GM12892 (cell line): ENCODE data around the gene PTPRN2.

ENCODE experiments used
- POLR2A ChIP-seq: IDR thresholded peaks from 2 replicates; pipeline ENCODE4 v1.6.1; 2011; ENCODE audit warnings: low read depth, low read length, control low read depth
- POLR2AphosphoS5 ChIP-seq: IDR thresholded peaks from 2 replicates; pipeline ENCODE4 v1.6.1; 2011; ENCODE audit warnings: low read depth, low read length, control low read depth
- TAF1 ChIP-seq: IDR thresholded peaks from 2 replicates; pipeline ENCODE4 v1.6.1; 2011; ENCODE audit warnings: low read depth, mild to moderate bottlenecking, control low read depth, low read length, borderline replicate concordance

DNA sequence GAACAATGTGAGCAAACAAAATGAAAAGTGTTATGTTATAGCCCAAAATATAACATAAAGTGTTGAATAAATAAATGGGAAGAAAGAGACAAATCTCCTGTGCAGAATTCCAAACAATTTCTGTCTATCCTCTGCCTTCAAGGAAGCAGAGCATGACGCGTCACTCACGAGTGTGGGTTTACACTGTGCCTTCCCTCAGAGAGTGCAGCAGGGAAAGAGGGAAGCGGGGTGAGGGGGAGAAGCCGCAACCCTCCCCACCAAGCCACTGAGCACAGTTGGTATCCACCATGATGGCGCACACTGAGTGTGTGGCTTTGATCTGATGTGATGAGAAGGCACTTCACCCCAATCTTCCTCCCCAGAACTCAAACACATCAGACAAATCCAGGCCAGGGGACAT lies 74.8 kb downstream of the PTPRN2 start:
- no peak for TF ChIP-seq POLR2A
- TF ChIP-seq TAF1, result no peak
- no peak for TF ChIP-seq POLR2AphosphoS5
